ENCODE results near the gene PLCH1.

PLCH1 gene

DNA sequence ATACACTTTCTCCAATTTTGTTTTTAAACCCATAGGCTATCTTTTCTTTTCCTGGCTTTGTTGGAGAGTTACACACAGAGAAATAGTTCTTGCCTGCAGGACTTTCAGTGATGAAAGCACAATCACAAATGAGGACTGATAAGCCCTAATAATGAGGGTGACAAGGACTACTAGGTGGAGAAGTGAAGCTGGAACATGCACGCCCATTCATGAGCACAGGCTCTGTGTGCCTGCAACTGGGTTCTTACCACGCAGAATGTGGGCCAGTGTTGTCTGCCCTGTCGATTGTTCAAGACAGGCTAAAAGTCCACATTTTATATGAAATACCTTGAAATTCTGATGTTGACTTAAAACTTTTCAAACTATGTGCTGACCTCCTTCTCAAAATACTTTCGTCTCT is 289.1 kb downstream of the PLCH1 start:
- DNase-seq: no peak

DNA sequence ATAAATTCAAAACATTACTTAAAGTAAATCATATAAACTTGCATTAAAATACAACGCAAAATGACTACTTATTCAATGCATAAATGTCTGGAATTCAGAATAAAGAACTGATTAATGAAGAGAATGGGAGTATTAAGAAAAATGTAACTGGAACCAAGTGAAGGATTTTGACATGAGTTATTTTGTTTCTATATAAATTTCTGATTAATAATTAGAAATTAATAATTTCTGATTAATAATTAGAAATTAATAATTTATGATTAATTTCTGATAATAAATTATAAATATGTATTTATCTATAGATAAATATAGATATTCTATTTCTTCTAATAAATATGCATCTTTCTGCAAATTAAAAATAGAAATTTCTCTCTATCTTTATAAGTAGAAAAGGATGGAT is 291.4 kb downstream of the PLCH1 start:
- DNase-seq: no peak

DNA sequence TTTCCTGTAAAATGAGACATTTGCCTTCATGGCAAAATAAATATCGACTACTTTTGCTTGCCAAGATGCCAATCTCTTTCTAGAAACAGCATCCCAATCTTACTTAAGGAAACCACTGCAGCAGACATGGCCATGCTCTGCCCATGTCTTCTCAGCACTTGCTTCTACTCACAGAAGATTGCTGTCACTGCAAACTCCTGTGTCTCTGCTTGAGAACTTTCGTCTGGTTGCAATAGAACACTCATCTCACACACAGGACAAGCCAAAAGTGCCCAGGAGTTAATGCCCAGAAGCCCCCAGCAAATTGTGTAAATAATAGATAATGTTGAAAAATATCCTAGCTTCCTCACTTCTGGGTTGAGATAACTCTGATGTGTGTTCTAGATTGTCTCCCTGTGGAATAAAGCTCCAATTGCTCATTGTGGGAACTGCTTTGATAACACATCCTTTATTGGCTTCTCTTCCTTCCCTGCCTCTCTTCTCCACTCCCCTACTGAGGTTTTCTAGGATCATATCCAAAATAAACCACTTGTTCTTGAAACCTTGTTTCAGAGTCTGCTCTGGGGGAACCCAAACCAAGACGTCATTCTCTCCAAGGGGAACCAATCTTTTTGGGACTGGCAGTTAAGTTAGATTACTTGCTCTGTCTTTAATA is 295.1 kb downstream of the PLCH1 start:
- DNase-seq: peak; percentile 34

DNA sequence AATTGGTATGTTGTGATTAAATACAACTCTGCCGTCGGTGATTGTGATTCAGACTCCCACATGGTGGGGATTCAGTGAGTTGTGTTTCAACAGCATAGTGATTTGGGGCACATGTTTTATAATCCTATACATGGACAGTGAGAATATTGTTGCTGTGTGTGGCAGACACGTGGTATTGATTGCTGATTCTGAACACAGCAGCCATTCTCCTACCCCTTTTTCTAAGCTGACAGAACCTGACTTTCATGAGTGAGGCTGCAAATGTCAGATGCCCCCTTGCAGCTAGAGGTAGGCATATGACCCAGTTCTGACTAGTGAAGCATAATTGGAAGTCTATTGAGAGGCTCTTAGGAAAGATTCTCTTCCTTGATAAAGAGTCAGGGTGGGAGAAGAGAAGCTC is 296.3 kb downstream of the PLCH1 start:
- DNase-seq: no peak

DNA sequence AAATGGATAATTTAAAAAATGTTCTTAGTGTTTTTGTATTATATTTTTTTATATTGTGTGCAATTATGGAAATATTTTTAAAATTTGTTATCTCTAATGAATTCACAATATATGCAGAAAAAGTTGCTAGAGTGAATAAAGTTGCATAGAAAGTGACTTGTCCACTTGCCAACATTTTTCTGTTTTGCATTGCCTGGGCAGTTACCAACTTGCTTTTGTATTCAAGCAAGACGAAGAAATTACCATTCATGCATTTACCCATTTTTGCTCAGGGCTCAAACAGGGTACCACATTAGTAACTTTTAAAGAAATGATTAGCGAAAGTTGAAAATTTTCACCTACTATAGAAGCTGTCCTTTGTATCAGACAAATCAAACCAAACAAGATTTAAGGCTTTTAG is 298.5 kb downstream of the PLCH1 start:
- no peak for DNase-seq

DNA sequence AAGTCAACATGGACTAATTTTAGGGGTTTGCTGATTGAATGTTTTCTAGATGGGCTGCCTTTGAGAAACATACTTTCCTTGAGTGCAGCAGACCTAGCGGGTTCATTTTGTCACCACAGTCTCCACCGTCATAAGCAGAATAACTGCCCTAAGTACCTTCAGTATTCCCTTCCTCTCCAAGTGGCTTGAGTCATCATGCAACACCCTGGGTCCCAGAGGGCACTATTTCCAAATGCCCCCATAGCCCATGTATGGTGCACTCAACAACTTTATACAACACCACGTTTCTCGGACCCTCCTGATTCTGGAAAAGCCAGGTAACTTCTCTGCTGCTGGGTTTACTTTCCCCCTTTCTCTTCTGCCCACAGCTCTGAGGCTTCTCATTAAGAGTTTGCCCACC is 300.1 kb downstream of the PLCH1 start:
- DNase-seq: no peak

DNA sequence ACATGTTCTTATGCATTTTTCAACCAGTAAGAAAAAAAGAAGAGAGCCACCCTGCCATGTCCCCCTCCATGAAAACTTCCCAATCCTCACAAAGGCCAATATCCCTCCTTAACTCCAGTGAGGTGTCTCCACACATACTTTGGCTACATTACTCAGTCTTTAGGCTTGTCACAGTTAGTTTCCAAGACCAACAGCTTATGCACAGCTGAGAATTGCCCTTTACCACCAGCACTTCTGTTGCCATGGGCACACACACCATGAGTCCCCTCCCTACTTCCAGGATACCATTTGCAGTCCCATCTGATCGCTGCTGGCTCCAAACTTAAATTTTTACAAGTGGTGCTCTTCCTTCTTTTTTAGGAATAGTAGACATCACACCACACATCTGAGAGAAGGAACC is 301.1 kb downstream of the PLCH1 start:
- DNase-seq: no peak

DNA sequence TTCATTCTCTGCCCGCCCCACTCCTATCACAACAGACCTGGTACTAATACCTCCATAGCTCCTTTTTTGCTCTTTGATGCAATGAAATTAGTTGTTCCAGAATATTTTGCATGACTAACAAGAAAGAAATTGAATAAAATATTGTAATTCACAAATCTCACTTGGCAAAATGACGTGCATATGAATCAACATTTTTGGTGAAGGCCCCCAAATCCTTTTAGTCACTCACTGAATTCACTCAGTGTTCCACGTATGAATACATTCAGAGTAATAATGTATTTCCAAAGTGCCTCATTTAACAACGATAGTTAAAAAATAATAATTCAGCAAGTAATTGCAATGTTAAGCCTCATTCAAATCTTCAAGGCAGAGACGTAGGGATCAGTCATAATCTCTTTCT is 302.8 kb downstream of the PLCH1 start:
- DNase-seq: peak; percentile 21

DNA sequence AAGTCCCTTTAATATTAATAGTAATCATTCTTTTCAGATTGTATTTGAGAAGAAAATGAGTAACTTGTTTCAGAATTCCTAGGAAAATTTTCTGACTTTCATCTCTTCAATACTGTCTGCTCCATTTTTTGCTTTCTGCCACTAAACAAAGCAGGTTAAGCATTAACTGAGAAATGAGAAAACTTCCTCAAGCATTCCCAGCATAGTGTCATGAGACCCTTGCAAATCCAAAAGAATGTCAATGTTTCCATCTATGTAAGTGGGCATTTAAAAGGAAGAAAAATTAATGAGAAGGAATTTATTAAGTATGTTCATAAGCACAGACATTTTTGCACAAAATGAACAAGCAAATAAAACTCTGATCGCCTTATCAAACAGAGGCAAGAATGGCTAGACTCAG is 303.4 kb downstream of the PLCH1 start:
- no peak for DNase-seq

DNA sequence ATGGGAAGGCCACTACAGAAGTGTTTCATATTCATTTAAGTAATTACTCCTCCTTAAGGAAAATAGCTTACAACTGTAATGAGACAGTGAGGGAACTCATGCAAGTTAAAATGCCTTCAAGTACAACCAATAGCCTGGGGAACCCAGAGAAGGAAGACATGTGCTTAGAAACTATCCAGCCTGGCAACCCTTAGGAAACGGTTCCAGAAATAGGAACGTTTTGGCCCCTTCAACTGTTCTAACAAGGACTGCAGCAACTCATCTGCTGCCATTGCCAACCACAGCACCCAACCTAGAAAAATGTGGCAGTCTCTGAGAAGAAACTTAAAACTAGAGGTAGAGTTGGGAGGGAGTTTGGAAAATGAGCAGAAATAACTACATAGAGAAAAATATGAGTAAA is 303.8 kb downstream of the PLCH1 start:
- no peak for DNase-seq

DNA sequence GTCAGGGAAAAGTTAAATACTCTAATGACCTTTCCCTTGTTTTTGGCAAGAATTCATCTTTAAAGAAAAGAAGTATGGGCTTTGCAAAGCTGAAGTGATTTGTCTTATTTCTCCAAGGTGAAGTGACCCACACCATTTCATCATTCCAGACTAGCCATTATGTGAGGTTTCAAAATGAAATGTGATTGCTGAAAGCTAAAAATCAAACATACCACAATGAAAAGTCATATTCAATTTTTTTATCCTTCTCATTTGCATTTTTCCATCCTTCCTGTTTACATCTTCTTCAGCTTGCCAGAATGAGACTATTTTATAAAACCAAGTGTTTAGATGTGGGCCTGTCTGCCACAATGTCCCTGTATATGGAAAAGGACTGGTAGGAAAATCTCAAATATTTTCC is 309.1 kb downstream of the PLCH1 start:
- no peak for DNase-seq

DNA sequence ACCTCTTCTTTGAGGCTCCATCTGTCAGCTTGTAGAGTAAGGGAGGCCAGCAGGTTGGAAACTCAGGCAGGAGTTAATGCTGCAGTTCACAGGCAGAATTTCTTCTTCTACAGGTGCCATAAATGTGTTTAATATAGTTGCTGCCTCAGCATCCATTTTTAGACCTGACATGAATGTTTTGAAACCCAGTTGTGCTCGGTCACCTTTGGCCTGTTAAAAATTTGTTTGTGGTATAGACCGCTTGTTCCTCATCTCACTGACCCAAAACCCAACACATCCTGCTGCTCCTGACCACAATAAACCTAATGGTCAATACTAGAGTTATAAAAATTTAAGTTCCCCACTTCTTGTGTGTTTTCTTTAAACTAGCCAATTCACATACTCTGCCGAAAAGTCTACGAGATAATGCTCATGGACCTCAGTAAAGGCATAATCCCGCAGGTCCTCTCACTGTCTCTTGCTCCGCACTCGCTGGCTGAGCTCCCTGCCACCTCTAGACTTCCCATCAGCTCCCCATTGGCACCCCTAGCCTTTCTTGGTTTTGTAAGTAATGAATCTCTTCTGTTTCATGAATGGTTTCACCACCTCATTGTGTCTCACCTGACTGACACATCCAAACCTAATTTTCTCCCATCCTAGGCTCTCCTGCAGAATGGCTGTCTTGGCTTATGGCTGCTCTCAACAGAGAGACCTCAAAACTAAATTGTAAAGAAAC is 312.9 kb downstream of the PLCH1 start:
- no peak for DNase-seq

DNA sequence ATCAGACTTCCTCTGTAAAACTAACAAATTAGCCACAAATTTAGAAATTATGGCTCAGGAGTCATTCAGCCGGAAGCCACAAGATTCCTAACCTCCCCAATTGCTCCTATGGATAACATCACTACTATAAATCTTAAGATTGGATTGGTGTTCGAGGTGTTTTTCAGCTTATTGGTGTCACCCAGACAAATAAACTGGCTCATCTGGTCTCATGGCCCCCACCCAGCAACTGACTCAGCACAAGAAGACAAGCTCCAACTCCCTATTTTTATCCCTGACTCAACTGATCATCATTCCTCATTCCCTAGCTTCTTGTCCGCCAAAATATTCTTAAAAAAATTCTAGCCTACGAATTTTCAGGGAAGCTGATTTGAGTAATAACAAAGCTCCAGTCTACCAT is 316.3 kb downstream of the PLCH1 start:
- DNase-seq: peak; percentile 50

DNA sequence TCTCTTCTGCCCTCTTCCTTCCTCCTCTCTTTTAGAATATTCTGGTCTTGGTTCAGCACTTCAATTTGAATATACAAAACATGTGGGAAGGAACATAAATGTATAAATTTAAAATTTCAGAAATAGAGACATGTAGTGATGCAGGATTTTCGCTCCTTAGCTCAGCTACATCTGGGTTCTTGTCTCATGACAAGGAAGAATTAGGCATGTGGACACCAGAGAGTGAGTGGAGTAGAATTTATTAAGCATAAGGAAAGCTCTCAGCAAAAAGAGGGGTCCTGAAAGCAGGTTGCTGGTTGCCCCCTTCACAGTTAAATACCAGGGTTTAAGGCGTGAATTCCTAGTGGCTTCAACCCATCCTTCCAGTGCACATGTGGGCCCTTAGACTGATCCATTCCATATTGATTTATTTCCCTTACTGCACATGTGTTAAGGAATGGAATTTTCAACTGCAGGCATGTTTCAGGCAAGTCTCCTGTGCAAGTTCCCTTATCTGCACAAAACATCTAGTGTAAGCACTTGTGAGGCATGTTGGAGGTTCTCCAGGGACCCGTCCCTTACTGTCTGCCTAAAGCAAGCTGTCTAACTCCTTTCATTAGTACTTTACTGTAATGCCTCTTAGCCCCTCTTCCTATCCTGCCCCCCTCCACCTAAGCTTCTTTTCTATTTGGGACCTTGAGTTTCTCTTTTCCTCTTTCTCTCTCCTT is 318.2 kb downstream of the PLCH1 start:
- no peak for DNase-seq

DNA sequence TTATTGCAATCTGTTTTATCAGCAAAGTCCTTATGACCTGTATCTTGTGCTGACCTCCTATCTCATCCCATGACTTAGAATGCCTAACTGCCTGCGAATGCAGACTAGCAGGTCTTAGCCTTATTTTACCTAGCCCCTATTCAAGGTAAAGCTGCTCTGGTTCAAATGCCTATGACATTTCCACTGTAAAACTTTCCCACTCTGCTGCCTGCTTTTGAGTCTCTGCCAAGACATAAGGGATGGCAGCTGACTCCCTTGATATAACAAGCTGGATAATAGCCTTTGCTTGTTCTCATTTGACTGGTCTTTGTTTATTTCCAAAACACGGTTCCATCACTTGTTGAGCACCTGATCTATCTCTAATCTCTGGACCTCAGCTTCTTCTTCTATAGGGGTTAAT is 319.5 kb downstream of the PLCH1 start:
- no peak for DNase-seq

DNA sequence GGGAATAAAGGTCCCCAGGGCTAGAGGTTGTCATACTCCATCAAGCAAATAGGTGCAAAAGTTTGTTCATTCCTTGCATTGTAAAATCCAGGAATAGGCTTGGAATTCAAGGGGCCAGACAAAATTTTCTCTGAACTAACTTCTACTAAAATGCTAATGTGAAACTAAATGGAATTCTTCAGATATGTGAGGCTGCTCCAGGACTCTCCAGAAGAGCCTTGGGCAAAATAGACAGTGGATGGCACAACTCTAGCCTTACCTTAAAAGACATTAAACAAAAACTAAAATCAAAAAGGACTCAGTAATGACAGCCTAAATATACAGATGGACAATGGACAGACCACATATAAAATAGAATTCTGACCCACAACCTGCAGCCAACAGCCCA is 320.6 kb downstream of the PLCH1 start:
- no peak for DNase-seq

DNA sequence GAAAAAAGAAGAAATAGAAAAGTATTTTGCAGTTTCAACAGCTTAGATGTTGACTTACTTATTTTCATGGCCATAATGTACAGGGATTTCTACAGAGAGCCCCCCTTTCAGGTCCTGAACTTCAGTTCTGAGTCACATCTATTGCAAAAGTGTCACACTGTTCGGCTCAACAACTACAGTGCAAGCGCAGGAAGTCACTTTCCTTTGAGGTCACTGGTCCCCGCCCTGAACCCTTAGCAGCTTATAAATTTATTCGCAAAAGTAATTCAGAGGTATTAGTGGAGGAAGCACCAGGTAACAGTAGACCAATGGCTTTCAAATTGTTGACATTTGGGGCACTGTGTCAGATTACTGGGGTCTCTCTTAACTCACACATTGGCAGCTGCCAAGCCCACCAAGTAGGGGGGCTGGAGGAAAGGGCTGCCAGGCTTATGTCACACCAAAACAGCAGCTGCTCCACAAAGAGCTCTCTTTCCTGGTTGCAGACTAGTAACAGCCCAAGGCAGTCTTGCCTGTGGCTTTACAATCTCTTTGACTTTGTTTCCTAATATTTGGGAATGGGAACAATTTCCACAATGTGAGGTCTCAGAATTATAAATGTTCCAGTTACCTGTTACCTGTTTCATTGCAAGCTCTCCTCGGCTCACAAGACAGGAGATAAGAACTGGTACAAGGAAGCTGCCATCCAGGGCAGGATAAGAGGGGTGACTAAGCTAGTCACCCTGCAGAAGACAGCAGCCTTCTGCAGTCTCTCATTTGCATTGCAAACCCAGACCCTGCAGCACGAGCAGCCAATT is 321.1 kb downstream of the PLCH1 start:
- no peak for DNase-seq

DNA sequence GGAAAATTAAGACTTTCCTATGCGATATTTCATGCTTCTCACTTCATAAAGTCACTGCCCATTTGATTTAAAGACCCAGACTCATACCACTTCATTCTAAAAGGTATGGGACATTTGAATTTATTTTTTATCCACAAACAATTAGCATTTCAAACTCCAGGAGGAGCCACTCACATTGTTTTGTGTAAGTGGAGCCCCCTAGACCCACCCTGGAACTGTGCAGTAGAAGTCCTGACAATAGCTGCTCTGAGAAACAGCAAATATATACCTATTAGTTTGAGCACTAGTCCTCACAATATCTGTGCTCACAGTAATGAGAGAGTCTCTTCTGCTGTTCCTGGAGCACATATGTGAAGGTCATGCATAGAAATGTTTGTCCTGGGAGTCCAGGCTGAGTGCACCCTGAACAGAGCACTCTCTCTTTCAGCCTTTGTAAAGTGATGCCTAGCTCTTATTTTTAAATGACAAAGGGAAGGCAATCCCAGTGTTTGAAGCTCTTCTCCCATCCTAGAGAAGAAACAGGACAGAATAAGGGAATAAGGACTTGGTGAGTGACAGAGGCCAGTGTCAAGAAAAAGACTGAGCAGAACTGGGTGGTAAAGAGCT is 323.9 kb downstream of the PLCH1 start:
- DNase-seq: no peak

DNA sequence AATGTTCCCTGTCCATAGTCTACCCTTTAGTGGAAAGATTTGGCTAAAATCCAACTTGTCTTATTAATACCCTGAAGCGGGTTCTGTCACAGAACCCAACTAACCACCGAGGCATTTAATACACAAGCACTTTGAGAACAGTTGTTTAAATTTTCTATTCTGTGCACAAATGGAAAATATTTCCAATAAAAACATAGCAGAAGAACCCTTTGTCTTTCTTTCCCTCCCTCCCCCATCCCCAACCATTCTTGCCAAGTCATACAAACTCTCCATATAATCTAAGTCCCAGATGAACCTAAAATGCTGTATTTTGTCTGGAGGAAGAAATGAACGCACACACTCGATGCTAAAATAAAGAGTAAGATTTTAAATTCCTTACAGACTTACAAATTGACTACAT is 324.5 kb downstream of the PLCH1 start:
- peak; percentile 65 for DNase-seq

DNA sequence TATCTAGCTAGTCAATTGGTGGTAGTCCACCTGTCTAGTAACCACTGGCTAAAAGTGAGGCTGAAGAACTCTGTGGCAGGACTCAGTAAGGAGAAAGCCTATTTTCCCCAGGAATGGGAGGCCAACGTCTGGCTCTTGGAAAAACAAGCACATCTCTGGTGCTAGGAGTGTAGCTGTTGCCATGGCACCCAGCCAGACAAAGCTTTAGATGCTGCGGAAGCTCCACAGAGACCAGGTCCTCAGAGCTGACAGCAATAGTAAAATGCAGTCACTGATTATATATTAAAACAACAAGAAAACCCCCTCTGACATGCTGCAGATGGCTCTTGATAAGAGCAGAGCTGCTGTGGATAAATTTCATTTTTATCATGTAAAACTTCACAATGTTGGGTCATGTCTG is 326.5 kb downstream of the PLCH1 start:
- DNase-seq: peak; percentile 45

DNA sequence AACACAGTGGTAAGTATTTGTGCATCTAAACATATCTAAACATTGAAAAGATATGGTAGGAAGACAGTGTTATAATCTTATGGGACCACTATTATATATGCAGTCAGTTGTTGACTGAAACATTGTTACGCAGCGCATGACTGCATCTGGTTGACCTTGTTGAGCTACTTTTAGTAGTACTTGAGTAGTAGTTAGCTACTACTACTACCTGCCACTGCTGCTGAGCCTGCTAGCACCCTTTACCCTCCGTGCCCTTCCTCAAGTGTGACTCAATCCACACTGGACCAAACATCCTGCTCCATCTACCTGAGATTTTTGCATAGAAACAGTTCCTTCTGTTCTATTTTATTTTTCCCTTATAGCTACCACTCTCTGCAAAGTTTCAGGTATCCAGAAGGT is 327.8 kb downstream of the PLCH1 start:
- no peak for DNase-seq

DNA sequence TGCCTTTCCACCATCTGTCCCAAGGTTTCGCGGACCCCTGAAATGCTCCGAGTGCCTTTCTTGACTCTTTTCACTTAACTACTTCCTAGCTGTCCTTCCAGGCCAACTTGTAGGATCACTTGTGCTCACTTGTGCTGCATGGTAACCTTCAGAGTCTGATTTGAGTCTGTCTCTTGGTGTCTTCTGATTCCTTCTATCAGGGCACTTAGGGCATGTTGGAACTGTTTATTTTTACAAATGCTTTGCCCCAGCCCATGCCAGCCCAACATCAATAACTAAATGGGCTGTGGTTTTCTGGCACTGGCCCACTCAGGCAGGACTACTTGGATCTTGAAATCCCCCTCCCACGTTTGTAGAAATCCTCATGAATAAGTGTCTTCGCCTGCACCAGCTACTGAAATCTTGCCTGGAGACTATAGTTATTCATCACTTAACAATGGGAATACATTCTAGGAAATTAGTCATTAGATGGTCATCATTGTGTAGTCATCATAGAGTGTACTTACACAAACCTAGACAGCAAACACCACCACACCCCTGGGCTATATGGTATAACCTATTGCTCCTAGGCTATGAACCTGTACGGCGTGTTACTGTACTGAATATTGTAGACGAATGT is 328.3 kb downstream of the PLCH1 start:
- DNase-seq: peak; percentile 69
